OCI-LY1 (cell line): Measurements from ENCODE around the gene TMPRSS7.

Source experiments
- EZH2 ChIP-seq: fragments of 200-600 bp; sonication (generic), shearing (Covaris generic); IDR thresholded peaks from 2 replicates; pipeline ENCODE4 v1.8.0; 2017; ENCODE audit warnings: borderline replicate concordance, mixed run types, mild to moderate bottlenecking, antibody characterized with exemption, low read length, moderate library complexity, mixed read lengths
- TF ChIP-seq, protein P1 (sequence below): fragments of 200-600 bp; sonication (generic), shearing (Covaris generic); IDR thresholded peaks from 2 replicates; pipeline ENCODE4 v1.5.1; 2017; ENCODE audit warnings: mild to moderate bottlenecking, antibody characterized with exemption, low read length, moderate library complexity, mixed read lengths

DNA sequence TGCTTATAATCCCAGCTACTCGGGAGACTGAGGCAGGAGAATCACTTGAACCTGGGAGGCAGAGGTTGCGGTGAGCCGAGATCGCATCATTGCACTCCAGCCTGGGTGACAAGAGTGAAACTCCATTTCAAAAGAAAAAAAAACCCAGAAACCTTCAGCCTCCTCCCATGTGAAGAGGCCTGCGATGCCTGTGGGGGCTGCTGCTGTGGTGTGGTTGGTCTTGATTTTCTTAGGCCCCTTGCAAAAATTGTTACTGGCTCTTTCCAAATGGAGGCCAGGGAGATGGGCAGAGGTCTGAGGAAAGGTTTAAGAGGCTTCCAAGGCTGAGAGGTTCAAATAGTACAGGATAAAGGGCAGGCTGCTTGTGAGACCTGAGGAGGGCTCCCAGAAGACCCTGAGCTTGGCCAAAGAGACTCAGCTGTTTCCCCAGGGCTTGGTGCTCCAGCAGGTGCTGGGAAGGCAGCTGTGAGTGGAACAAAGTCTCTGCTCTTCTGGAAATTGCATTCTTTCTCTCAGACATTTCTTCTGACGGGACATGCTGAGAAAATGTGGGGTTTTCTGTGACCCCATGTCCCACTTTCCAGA lies 80.1 kb downstream of the TMPRSS7 start:
- TF ChIP-seq EZH2 = no peak
- TF ChIP-seq, protein P1, sequence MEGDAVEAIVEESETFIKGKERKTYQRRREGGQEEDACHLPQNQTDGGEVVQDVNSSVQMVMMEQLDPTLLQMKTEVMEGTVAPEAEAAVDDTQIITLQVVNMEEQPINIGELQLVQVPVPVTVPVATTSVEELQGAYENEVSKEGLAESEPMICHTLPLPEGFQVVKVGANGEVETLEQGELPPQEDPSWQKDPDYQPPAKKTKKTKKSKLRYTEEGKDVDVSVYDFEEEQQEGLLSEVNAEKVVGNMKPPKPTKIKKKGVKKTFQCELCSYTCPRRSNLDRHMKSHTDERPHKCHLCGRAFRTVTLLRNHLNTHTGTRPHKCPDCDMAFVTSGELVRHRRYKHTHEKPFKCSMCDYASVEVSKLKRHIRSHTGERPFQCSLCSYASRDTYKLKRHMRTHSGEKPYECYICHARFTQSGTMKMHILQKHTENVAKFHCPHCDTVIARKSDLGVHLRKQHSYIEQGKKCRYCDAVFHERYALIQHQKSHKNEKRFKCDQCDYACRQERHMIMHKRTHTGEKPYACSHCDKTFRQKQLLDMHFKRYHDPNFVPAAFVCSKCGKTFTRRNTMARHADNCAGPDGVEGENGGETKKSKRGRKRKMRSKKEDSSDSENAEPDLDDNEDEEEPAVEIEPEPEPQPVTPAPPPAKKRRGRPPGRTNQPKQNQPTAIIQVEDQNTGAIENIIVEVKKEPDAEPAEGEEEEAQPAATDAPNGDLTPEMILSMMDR = no peak
